Astrocyte (in vitro differentiated cells and primary cell): ENCODE measurements around the gene CBX2. TPM values are rescaled to one million over a fixed set of nuclear protein-coding genes. Genes with fewer than 3 reads are reported as not detected.
A peak's percentile ranks its signal among the peaks of the same experiment; 100 is the strongest.

Source experiments
- DNase-seq: peaks from one replicate; pipeline ENCODE4 v3.0.0-alpha.2; 2010; ENCODE audit warnings: low read depth
- FAIRE-seq: peaks from 2 replicates; lab custom pipeline; 2011; peaks lifted over from hg19 to GRCh38; lab: Jason Lieb, UNC
- H2AFZ ChIP-seq: 2 replicates; pipeline ENCODE4 v1.6.0; 2012; ENCODE audit warnings: low read depth, low read length, inconsistent platforms
- H3K27ac ChIP-seq: 2 replicates; pipeline ENCODE4 v1.5.1; 2011; ENCODE audit warnings: low read depth, low read length, inconsistent platforms
- H3K27me3 ChIP-seq: 2 replicates; pipeline ENCODE4 v1.6.0; 2011; ENCODE audit warnings: low read length, inconsistent platforms; ENCODE audit not compliant: insufficient read depth
- H3K36me3 ChIP-seq: 2 replicates; pipeline ENCODE4 v1.5.1; 2011; ENCODE audit warnings: low read length, inconsistent platforms; ENCODE audit not compliant: insufficient read depth
- H3K4me1 ChIP-seq: 2 replicates; pipeline ENCODE4 v1.5.1; 2011; ENCODE audit warnings: low read length, inconsistent platforms; ENCODE audit not compliant: insufficient read depth
- H3K4me2 ChIP-seq: 2 replicates; pipeline ENCODE4 v1.6.0; 2012; ENCODE audit warnings: low read length, inconsistent platforms
- H3K4me3 ChIP-seq: 2 replicates; pipeline ENCODE4 v1.5.1; 2011; ENCODE audit warnings: low read depth, mild to moderate bottlenecking, low read length, inconsistent platforms; ENCODE audit not compliant: insufficient read depth
- H3K79me2 ChIP-seq: 2 replicates; pipeline ENCODE4 v1.6.0; 2012; ENCODE audit warnings: mild to moderate bottlenecking, low read length, inconsistent platforms; ENCODE audit not compliant: insufficient read depth
- H3K9ac ChIP-seq: 2 replicates; pipeline ENCODE4 v1.6.0; 2012; ENCODE audit warnings: mild to moderate bottlenecking, low read length, inconsistent platforms
- H3K9me3 ChIP-seq: 2 replicates; pipeline ENCODE4 v1.5.1; 2012; ENCODE audit warnings: low read depth, mild to moderate bottlenecking, low read length, inconsistent platforms; ENCODE audit not compliant: insufficient read depth
- H4K20me1 ChIP-seq: 2 replicates; pipeline ENCODE4 v1.6.0; 2012; ENCODE audit warnings: low read length, inconsistent platforms; ENCODE audit not compliant: insufficient read depth
- H3K27ac Mint-ChIP-seq: one replicate; pipeline ENCODE4 v1.8.0; 2021; ENCODE audit warnings: mild to moderate bottlenecking, mixed read lengths; ENCODE audit not compliant: unreplicated experiment
- H3K27me3 Mint-ChIP-seq: one replicate; pipeline ENCODE4 v1.8.0; 2021; ENCODE audit warnings: low read depth, mixed read lengths; ENCODE audit not compliant: unreplicated experiment
- H3K36me3 Mint-ChIP-seq: one replicate; pipeline ENCODE4 v1.8.0; 2021; ENCODE audit warnings: low read depth, mixed read lengths; ENCODE audit not compliant: unreplicated experiment
- H3K4me1 Mint-ChIP-seq: one replicate; pipeline ENCODE4 v1.8.0; 2021; ENCODE audit warnings: low read depth, mixed read lengths; ENCODE audit not compliant: unreplicated experiment
- H3K4me3 Mint-ChIP-seq: one replicate; pipeline ENCODE4 v1.8.0; 2021; ENCODE audit warnings: mild to moderate bottlenecking, moderate library complexity, mixed read lengths; ENCODE audit not compliant: unreplicated experiment
- H3K9me3 Mint-ChIP-seq: one replicate; pipeline ENCODE4 v1.8.0; 2021; ENCODE audit warnings: mild to moderate bottlenecking, mixed read lengths; ENCODE audit not compliant: unreplicated experiment
- EZH2 ChIP-seq: IDR thresholded peaks from 2 replicates; pipeline ENCODE4 v1.6.1; 2012; ENCODE audit warnings: mild to moderate bottlenecking, low read length, inconsistent platforms; ENCODE audit not compliant: insufficient read depth
- total RNA-seq: library from RNA; stranded (reverse); gene quantifications from 2 replicates; pipeline ENCODE4 v1.2.1, GENCODE V29; 2021
- TF ChIP-seq, protein P1 (sequence below): IDR thresholded peaks from 2 replicates; pipeline ENCODE4 v1.5.1; 2011; ENCODE audit warnings: low read depth, mild to moderate bottlenecking, inconsistent platforms, low read length, moderate library complexity; ENCODE audit not compliant: insufficient read depth

Gene CBX2
- total RNA-seq, 1 donor from 2014 or later = 6.7 TPM

DNA sequence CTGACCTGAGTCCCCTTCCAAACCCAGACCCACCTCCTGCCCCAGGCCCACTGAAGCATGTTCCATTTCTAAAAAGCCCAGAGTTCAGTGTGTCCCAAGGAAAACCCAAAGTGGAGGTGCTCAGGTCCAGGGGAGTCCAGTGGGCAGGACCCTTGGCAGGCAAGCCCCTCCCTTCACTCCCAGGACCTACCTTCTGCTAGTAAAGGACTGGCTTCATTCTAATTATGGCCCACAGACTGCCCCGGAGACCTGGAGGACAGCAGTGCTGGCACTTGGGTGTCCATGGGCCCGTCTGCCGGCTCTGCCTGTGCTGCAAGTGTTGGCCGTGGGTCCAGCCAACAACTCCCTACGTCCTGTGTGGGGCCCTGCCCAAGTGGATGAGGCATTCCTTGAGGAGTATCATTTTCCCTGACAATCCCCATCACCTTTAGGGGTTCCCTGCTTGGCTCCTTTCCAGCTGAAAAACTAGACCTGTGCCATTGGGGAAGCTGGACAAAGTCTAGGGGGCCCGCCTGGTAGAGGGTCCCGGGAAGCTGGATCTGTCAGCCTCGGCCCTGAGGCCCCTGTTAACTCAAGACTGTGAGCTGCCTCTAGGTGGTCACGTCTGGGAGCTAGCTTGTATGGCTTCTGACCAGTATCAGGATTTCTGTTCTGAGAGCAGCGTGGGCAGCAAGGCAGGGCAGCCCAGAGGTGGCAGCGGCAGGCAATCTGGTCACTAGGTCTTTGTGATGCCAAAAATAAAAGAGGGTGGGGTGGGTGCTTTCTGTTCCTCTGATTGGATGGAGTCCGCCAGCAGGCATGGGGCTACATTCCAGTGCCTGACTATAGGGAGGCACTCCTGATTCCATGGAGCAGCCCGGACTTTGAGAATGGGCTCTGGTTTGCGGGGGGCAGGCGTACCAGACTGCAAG, 8.2 kb downstream of the CBX2 start:
- DNase-seq (no peak), FAIRE-seq (no peak)
- no peaks in the 10 kb centered on the region for H3K9me3 ChIP-seq
- H3K36me3 ChIP-seq = peaks cover 3% of the 10 kb centered on the region
- no peak overlapping the region for H2AFZ ChIP-seq
- no peak overlapping the region for H3K27ac ChIP-seq
- no peak overlapping the region for H3K9ac ChIP-seq
- no peak overlapping the region for H3K4me3 ChIP-seq
- peaks cover 11% of the 10 kb centered on the region for H3K36me3 Mint-ChIP-seq
- H3K27ac Mint-ChIP-seq = no peak overlapping the region
- H3K9me3 Mint-ChIP-seq = no peaks in the 10 kb centered on the region
- peaks cover 51% of the 10 kb centered on the region for H3K27me3 Mint-ChIP-seq
- no peaks in the 10 kb centered on the region for H3K4me1 ChIP-seq
- no peak overlapping the region for H3K4me3 Mint-ChIP-seq
- no peaks in the 10 kb centered on the region for H4K20me1 ChIP-seq
- TF ChIP-seq EZH2 = no peak
- TF ChIP-seq, protein P1, sequence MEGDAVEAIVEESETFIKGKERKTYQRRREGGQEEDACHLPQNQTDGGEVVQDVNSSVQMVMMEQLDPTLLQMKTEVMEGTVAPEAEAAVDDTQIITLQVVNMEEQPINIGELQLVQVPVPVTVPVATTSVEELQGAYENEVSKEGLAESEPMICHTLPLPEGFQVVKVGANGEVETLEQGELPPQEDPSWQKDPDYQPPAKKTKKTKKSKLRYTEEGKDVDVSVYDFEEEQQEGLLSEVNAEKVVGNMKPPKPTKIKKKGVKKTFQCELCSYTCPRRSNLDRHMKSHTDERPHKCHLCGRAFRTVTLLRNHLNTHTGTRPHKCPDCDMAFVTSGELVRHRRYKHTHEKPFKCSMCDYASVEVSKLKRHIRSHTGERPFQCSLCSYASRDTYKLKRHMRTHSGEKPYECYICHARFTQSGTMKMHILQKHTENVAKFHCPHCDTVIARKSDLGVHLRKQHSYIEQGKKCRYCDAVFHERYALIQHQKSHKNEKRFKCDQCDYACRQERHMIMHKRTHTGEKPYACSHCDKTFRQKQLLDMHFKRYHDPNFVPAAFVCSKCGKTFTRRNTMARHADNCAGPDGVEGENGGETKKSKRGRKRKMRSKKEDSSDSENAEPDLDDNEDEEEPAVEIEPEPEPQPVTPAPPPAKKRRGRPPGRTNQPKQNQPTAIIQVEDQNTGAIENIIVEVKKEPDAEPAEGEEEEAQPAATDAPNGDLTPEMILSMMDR = no peak
- H3K79me2 ChIP-seq = no peaks in the 10 kb centered on the region
- peaks cover 34% of the 10 kb centered on the region for H3K27me3 ChIP-seq
- H3K4me2 ChIP-seq = no peak overlapping the region
- peaks cover 2% of the 10 kb centered on the region for H3K4me1 Mint-ChIP-seq

- peaks cover 2% of the 10 kb centered on the region for H3K4me1 Mint-ChIP-seq
- Histone ChIP-seq H3K4me2 (no peak overlapping the region), H3K9ac (no peak overlapping the region), H3K4me3 (no peak overlapping the region), H3K27ac (no peak overlapping the region), H3K36me3 (peaks cover 3% of the 10 kb centered on the region), H2AFZ (no peak overlapping the region), H3K9me3 (no peaks in the 10 kb centered on the region), H3K4me1 (no peaks in the 10 kb centered on the region), H4K20me1 (peaks cover 7% of the 10 kb centered on the region), H3K27me3 (peaks cover 43% of the 10 kb centered on the region), H3K79me2 (no peaks in the 10 kb centered on the region)
- FAIRE-seq (no peak), DNase-seq (no peak)
- TF ChIP-seq EZH2 = peak; percentile 26
- TF ChIP-seq, protein P1 = no peak
- H3K27ac Mint-ChIP-seq = no peak overlapping the region
- no peak overlapping the region for H3K4me3 Mint-ChIP-seq
- H3K9me3 Mint-ChIP-seq = no peaks in the 10 kb centered on the region
- H3K36me3 Mint-ChIP-seq = peaks cover 9% of the 10 kb centered on the region
- peaks cover 45% of the 10 kb centered on the region for H3K27me3 Mint-ChIP-seq
Measured at GRCh38 chr17:79786930-79787643, 9.1 kb downstream of the CBX2 start.
